ENCODE measurements around the gene BTBD9. TPM values are rescaled to one million over a fixed set of nuclear protein-coding genes. Genes with fewer than 3 reads are reported as not detected.

The BTBD9 gene
- polyA plus RNA-seq, 2 of the 4 experiments (the other 2 are of a cell fraction), result 2.3 to 4.6 TPM

DNA sequence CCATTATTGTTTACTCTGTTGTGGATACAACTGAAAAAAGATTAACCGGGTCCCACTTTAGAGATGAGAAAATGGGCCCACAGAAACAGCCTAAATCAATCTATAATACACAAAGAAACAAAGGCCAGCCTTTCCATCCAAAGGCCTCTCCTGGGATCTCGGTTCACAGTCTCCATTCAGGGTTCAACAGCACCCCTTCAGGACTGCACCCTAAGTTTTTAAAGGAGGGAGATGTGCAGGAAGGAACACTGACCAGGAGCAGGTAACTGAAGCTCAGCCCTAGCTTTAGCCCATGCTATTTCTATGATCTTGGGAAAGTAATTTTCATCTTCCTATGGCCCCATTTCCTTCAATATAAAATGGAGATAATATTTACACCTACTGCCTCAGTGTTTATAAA lies 147.7 kb downstream of the BTBD9 start:
- ChIA-PET CTCF (interaction anchor here (0.6 kb wide), 1 partner anchor 78 kb away, joined by 5 read pairs; no protein-coding TSS in a partner anchor), POLR2A (no interaction called here)
- H3K4me1 ChIP-seq, result no peaks in the 10 kb centered on the region
- no peak overlapping the region for H3K4me2 ChIP-seq
- H3K27ac ChIP-seq, result no peak overlapping the region
- 76% methylated on average over 2 of the region's 2 CpGs for WGBS (ENCODE audit: missing lambda C conversion rate)
- ATAC-seq, result no peak
- DNase-seq (ENCODE audit: low read depth in 1 of 2, low spot score in 1 of 2), result no peak
- H3K9me3 ChIP-seq, result no peaks in the 10 kb centered on the region
- TF ChIP-seq, protein P1, sequence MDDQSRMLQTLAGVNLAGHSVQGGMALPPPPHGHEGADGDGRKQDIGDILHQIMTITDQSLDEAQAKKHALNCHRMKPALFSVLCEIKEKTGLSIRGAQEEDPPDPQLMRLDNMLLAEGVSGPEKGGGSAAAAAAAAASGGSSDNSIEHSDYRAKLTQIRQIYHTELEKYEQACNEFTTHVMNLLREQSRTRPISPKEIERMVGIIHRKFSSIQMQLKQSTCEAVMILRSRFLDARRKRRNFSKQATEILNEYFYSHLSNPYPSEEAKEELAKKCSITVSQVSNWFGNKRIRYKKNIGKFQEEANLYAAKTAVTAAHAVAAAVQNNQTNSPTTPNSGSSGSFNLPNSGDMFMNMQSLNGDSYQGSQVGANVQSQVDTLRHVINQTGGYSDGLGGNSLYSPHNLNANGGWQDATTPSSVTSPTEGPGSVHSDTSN (IDR thresholded peaks at IDR 0.05), result no peak
- TF ChIP-seq ESRRA (IDR thresholded peaks at IDR 0.05; ENCODE audit: borderline replicate concordance, low read length), result no peak
- TF ChIP-seq, protein P2, sequence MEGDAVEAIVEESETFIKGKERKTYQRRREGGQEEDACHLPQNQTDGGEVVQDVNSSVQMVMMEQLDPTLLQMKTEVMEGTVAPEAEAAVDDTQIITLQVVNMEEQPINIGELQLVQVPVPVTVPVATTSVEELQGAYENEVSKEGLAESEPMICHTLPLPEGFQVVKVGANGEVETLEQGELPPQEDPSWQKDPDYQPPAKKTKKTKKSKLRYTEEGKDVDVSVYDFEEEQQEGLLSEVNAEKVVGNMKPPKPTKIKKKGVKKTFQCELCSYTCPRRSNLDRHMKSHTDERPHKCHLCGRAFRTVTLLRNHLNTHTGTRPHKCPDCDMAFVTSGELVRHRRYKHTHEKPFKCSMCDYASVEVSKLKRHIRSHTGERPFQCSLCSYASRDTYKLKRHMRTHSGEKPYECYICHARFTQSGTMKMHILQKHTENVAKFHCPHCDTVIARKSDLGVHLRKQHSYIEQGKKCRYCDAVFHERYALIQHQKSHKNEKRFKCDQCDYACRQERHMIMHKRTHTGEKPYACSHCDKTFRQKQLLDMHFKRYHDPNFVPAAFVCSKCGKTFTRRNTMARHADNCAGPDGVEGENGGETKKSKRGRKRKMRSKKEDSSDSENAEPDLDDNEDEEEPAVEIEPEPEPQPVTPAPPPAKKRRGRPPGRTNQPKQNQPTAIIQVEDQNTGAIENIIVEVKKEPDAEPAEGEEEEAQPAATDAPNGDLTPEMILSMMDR (IDR thresholded peaks at IDR 0.05), result no peak
- TF ChIP-seq HOXA7 (CRISPR knock-in tag; IDR thresholded peaks at IDR 0.05), result no peak
- H3K4me3 ChIP-seq, result no peak overlapping the region
- FAIRE-seq, result no peak

DNA sequence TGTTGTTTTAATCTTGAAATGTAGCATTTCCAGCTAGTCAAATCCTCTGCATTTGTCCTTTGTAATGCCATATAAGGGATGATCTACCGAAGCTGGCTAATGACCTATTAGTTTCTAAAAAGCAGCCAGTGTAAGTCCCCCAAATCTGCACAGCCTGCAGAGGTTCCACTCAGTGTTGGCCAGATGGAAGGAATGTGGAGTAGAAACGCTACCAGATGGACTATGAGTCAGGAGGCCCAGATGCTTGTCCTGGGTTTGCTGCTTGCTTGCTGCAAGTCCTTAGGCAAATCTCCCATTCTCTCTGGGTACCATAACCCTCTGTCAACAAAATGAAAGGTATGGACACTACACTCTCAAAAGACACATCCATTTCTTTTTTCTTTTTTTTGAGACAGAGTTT lies 149.8 kb downstream of the BTBD9 start:
- no peak for ATAC-seq
- 83% methylated on average over 2 of the region's 2 CpGs for WGBS (ENCODE audit: missing lambda C conversion rate)
- POLR2A ChIA-PET, result no interaction called here

DNA sequence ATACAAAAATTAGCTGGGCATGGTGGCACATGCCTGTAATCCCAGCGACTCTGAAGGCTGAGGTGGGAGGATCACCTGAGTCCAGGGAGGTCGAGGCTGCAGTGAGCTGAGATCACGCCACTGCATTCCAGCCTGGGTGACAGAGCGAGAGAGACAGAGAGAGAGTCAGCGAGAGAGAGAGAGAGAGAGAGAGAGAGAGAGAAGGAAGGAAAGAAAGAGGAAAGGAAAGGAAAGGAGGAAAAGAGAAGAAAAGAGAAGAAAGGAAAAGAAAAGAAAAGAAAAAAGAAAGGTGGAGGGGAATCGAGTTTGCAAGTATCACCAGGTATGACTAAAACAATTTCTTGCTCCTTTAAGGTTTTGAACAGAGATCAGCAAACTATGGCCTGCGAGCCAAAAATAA lies 152.3 kb downstream of the BTBD9 start:
- Histone ChIP-seq H3K27ac (no peak overlapping the region), H3K9me3 (no peaks in the 10 kb centered on the region), H3K4me1 (no peaks in the 10 kb centered on the region), H3K4me2 (no peak overlapping the region), H3K4me3 (no peak overlapping the region)
- POLR2A ChIA-PET, result no interaction called here
- no peak for ATAC-seq
- CTCF ChIA-PET, result interaction anchor here (0.9 kb wide), 1 partner anchor 745 kb away, joined by 3 read pairs; no protein-coding TSS in a partner anchor
- no peak for FAIRE-seq
- no peak for TF ChIP-seq ZFP36 (IDR thresholded peaks at IDR 0.05; ENCODE audit: borderline replicate concordance, partially characterized antibody)
- TF ChIP-seq CBX8 (IDR thresholded peaks at IDR 0.05), result no peak
- TF ChIP-seq ESRRA (IDR thresholded peaks at IDR 0.05; ENCODE audit: borderline replicate concordance, low read length), result no peak
- TF ChIP-seq, protein P2 (IDR thresholded peaks at IDR 0.05), result no peak
- no peak for DNase-seq (ENCODE audit: low read depth in 1 of 2, low spot score in 1 of 2)
- WGBS (ENCODE audit: missing lambda C conversion rate), result 71% methylated on average over 7 of the region's 7 CpGs

More for the DNA sequence above, 149.8 kb downstream of the BTBD9 start:
- DNase-seq (ENCODE audit: low read depth in 1 of 2, low spot score in 1 of 2) (no peak), FAIRE-seq (no peak)
- TF ChIP-seq, protein P3, sequence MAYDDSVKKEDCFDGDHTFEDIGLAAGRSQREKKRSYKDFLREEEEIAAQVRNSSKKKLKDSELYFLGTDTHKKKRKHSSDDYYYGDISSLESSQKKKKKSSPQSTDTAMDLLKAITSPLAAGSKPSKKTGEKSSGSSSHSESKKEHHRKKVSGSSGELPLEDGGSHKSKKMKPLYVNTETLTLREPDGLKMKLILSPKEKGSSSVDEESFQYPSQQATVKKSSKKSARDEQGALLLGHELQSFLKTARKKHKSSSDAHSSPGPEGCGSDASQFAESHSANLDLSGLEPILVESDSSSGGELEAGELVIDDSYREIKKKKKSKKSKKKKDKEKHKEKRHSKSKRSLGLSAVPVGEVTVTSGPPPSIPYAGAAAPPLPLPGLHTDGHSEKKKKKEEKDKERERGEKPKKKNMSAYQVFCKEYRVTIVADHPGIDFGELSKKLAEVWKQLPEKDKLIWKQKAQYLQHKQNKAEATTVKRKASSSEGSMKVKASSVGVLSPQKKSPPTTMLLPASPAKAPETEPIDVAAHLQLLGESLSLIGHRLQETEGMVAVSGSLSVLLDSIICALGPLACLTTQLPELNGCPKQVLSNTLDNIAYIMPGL (CRISPR knock-in tag; IDR thresholded peaks at IDR 0.05; ENCODE audit: borderline replicate concordance), result no peak
- TF ChIP-seq HOXB13 (CRISPR knock-in tag; IDR thresholded peaks at IDR 0.05; ENCODE audit: low read depth), result no peak
- TF ChIP-seq, protein P4, sequence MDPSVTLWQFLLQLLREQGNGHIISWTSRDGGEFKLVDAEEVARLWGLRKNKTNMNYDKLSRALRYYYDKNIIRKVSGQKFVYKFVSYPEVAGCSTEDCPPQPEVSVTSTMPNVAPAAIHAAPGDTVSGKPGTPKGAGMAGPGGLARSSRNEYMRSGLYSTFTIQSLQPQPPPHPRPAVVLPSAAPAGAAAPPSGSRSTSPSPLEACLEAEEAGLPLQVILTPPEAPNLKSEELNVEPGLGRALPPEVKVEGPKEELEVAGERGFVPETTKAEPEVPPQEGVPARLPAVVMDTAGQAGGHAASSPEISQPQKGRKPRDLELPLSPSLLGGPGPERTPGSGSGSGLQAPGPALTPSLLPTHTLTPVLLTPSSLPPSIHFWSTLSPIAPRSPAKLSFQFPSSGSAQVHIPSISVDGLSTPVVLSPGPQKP (IDR thresholded peaks at IDR 0.05; ENCODE audit: low read depth, low read length), result no peak
- no peak for TF ChIP-seq JUN (IDR thresholded peaks at IDR 0.05)
- no peak for TF ChIP-seq RNF2 (IDR thresholded peaks at IDR 0.05; ENCODE audit: borderline replicate concordance, low read depth)
- TF ChIP-seq MAZ (IDR thresholded peaks at IDR 0.05; ENCODE audit: borderline replicate concordance, low read depth, low read length), result no peak
- TF ChIP-seq POLR2AphosphoS2 (conservative IDR thresholded peaks at IDR 0.05; ENCODE audit: low read length), result no peak
- TF ChIP-seq NPAS2 (CRISPR knock-in tag; IDR thresholded peaks at IDR 0.05; ENCODE audit: borderline replicate concordance), result no peak
- TF ChIP-seq MYC (IDR thresholded peaks at IDR 0.05; ENCODE audit: borderline replicate concordance, low read length), result no peak
- no peak for TF ChIP-seq GATA3 (IDR thresholded peaks at IDR 0.05; ENCODE audit: borderline replicate concordance)
- H3K4me1 ChIP-seq, result no peaks in the 10 kb centered on the region
- H3K4me3 ChIP-seq, result no peak overlapping the region
- H3K9me3 ChIP-seq, result no peaks in the 10 kb centered on the region
- no peak overlapping the region for H3K4me2 ChIP-seq
- no peak overlapping the region for H3K27ac ChIP-seq
- CTCF ChIA-PET, result interaction anchor here (0.6 kb wide), 1 partner anchor 10 kb away, joined by 3 read pairs; no protein-coding TSS in a partner anchor

Data from A549 (cell line).